IMR-90 (cell line): ENCODE results near the gene EEIG2. TPM values are rescaled to one million over a fixed set of nuclear protein-coding genes. Genes with fewer than 3 reads are reported as not detected.

Experiments used
- ATAC-seq: fragments of 200-7000 bp; cut with Tn5 transposase; 2 replicates; pipeline ENCODE4 v1.9.1; 2020; ENCODE audit warnings: low read depth, mild to moderate bottlenecking, moderate library complexity
- BruUV-seq: library from RNA; stranded (reverse); fragments of 400-500 nt; replicated peaks from 2 replicates; lab custom pipeline; 2021; lab: Mats Ljungman, UMichigan
- CTCF ChIA-PET: fragments of 300-600 bp; formaldehyde crosslinking; extraction: SDS; loops from one replicate; lab custom pipeline; 2021; ENCODE audit warnings: antibody characterized with exemption; lab: Yijun Ruan, JAX
- POLR2A ChIA-PET: fragments of 300-600 bp; sonication (Branson Sonifier 250); formaldehyde crosslinking; loops from one replicate; lab custom pipeline; 2022; ENCODE audit warnings: antibody characterized with exemption; ENCODE audit not compliant: unreplicated experiment; lab: Charles Lee
- DNase-seq: peaks from one replicate; pipeline ENCODE4 v3.0.0; 2013
- H2AFZ ChIP-seq: replicated peaks from 2 replicates; pipeline ENCODE3; 2013; ENCODE audit warnings: low read length, mild to moderate bottlenecking; ENCODE audit not compliant: poor library complexity
- H2AK5ac ChIP-seq: 2 replicates; pipeline ENCODE4 v1.6.1; 2013; ENCODE audit warnings: low read depth, low read length, inconsistent platforms
- H2AK9ac ChIP-seq: replicated peaks from 2 replicates; pipeline ENCODE3; 2013; ENCODE audit warnings: mild to moderate bottlenecking, low read depth, low read length, moderate library complexity; ENCODE audit not compliant: poor library complexity
- H2BK120ac ChIP-seq: 2 replicates; pipeline ENCODE4 v1.6.1; 2013; ENCODE audit warnings: low read depth, low read length, inconsistent platforms
- H2BK15ac ChIP-seq: 3 replicates; pipeline ENCODE4 v1.6.1; 2013; ENCODE audit warnings: low read depth, low read length, inconsistent platforms
- H2BK20ac ChIP-seq: 2 replicates; pipeline ENCODE4 v1.6.1; 2013; ENCODE audit warnings: low read depth, mild to moderate bottlenecking, inconsistent platforms, low read length, moderate library complexity
- H2BK5ac ChIP-seq: 2 replicates; pipeline ENCODE4 v1.6.1; 2013; ENCODE audit warnings: mild to moderate bottlenecking, low read depth, low read length, inconsistent platforms; ENCODE audit not compliant: poor library complexity, severe bottlenecking
- H3K14ac ChIP-seq: replicated peaks from 2 replicates; pipeline ENCODE4 v1.6.1; 2013; ENCODE audit warnings: low read depth, low read length, inconsistent platforms
- H3K18ac ChIP-seq: 2 replicates; pipeline ENCODE4 v1.6.1; 2013; ENCODE audit warnings: low read depth, low read length, control low read depth
- H3K23ac ChIP-seq: 2 replicates; pipeline ENCODE4 v1.6.1; 2013; ENCODE audit warnings: low read depth, low read length, inconsistent platforms
- H3K27ac ChIP-seq: 2 replicates; pipeline ENCODE4 v1.5.1; 2013; ENCODE audit warnings: mild to moderate bottlenecking, control low read depth, low read length; ENCODE audit not compliant: insufficient read depth
- H3K27me3 ChIP-seq: 2 replicates; pipeline ENCODE4 v1.6.1; 2013; ENCODE audit warnings: low read length; ENCODE audit not compliant: control insufficient read depth, insufficient read depth
- H3K36me3 ChIP-seq: 2 replicates; pipeline ENCODE4 v1.6.1; 2013; ENCODE audit warnings: low read length, mixed read lengths; ENCODE audit not compliant: control insufficient read depth, insufficient read depth
- H3K4ac ChIP-seq: 2 replicates; pipeline ENCODE4 v1.6.1; 2013; ENCODE audit warnings: low read depth, low read length, inconsistent platforms
- H3K4me1 ChIP-seq: 2 replicates; pipeline ENCODE4 v1.6.1; 2013; ENCODE audit warnings: low read length, mixed read lengths; ENCODE audit not compliant: control insufficient read depth, insufficient read depth
- H3K4me2 ChIP-seq: 2 replicates; pipeline ENCODE4 v1.6.1; 2013; ENCODE audit warnings: low read depth, mild to moderate bottlenecking, control low read depth, low read length, moderate library complexity
- H3K4me3 ChIP-seq: 2 replicates; pipeline ENCODE4 v1.5.1; 2013; ENCODE audit warnings: low read depth, mild to moderate bottlenecking, control low read depth, low read length, moderate library complexity; ENCODE audit not compliant: insufficient read depth
- H3K56ac ChIP-seq: 2 replicates; pipeline ENCODE4 v1.6.1; 2013; ENCODE audit warnings: low read length, inconsistent platforms; ENCODE audit not compliant: insufficient read depth; ENCODE audit errors: extremely low read depth
- H3K79me1 ChIP-seq, 2 experiments: 2 replicates each; pipeline ENCODE4 v1.6.1; 2013; ENCODE audit warnings: low read length in 2 of 2, inconsistent platforms in 1 of 2, low read depth in 1 of 2
- H3K9ac ChIP-seq: 2 replicates; pipeline ENCODE4 v1.6.1; 2013; ENCODE audit warnings: low read depth, low read length, control low read depth
- H3K9me1 ChIP-seq: 2 replicates; pipeline ENCODE4 v1.6.1; 2013; ENCODE audit warnings: low read length, inconsistent platforms; ENCODE audit not compliant: insufficient read depth
- H3K9me3 ChIP-seq: 2 replicates; pipeline ENCODE4 v1.6.1; 2013; ENCODE audit warnings: low read length; ENCODE audit not compliant: control insufficient read depth, insufficient read depth
- H4K20me1 ChIP-seq: 2 replicates; pipeline ENCODE4 v1.6.1; 2013; ENCODE audit warnings: low read length, inconsistent platforms; ENCODE audit not compliant: insufficient read depth
- H4K5ac ChIP-seq: 2 replicates; pipeline ENCODE4 v1.6.1; 2013; ENCODE audit warnings: mild to moderate bottlenecking, low read depth, low read length, control low read depth
- H4K8ac ChIP-seq, 2 experiments: 2 replicates each; pipeline ENCODE4 v1.6.1; 2013; ENCODE audit warnings: low read depth in 2 of 2, low read length in 2 of 2, control low read depth in 1 of 2, inconsistent platforms in 1 of 2
- H4K91ac ChIP-seq: 2 replicates; pipeline ENCODE4 v1.6.1; 2013; ENCODE audit warnings: low read depth, low read length, inconsistent platforms; ENCODE audit not compliant: insufficient read depth
- BHLHE40 ChIP-seq: fragments of 150-350 bp; IDR thresholded peaks from 2 replicates; pipeline ENCODE4 v1.6.1; 2016; ENCODE audit warnings: mild to moderate bottlenecking, low read depth, low read length
- CEBPB ChIP-seq: IDR thresholded peaks from 2 replicates; pipeline ENCODE4 v1.6.1; 2012; ENCODE audit warnings: low read depth, low read length, improper control_type of control experiment
- CHD1 ChIP-seq: IDR thresholded peaks from 2 replicates; pipeline ENCODE4 v1.6.1; 2012; ENCODE audit warnings: low read depth, low read length, improper control_type of control experiment
- CTCF ChIP-seq: conservative IDR thresholded peaks from 2 replicates; pipeline ENCODE4 v1.5.1; 2012; ENCODE audit warnings: mild to moderate bottlenecking, low read depth, low read length, improper control_type of control experiment
- FOS ChIP-seq: fragments of 150-350 bp; IDR thresholded peaks from 2 replicates; pipeline ENCODE4 v1.6.1; 2016; ENCODE audit warnings: low read depth, low read length
- MAFK ChIP-seq: IDR thresholded peaks from 2 replicates; pipeline ENCODE4 v1.6.1; 2012; ENCODE audit warnings: low read depth, low read length, improper control_type of control experiment
- MAZ ChIP-seq: IDR thresholded peaks from 2 replicates; pipeline ENCODE4 v1.6.1; 2012; ENCODE audit warnings: low read depth, mild to moderate bottlenecking, low read length, improper control_type of control experiment, moderate library complexity, borderline replicate concordance
- MXI1 ChIP-seq: IDR thresholded peaks from 2 replicates; pipeline ENCODE4 v1.6.1; 2012; ENCODE audit warnings: low read depth, mild to moderate bottlenecking, low read length, moderate library complexity, borderline replicate concordance
- NFE2L2 ChIP-seq: fragments of 150-350 bp; IDR thresholded peaks from 2 replicates; pipeline ENCODE4 v1.6.1; 2016; ENCODE audit warnings: low read depth, mild to moderate bottlenecking, low read length
- POLR2A ChIP-seq: IDR thresholded peaks from 2 replicates; pipeline ENCODE4 v1.6.1; 2012; ENCODE audit warnings: mild to moderate bottlenecking, low read depth, low read length
- RAD21 ChIP-seq: IDR thresholded peaks from 2 replicates; pipeline ENCODE4 v1.6.1; 2012; ENCODE audit warnings: low read length, improper control_type of control experiment
- RCOR1 ChIP-seq: IDR thresholded peaks from 2 replicates; pipeline ENCODE4 v1.6.1; 2012; ENCODE audit warnings: mild to moderate bottlenecking, low read length, improper control_type of control experiment; ENCODE audit not compliant: insufficient replicate concordance
- RFX5 ChIP-seq: IDR thresholded peaks from 2 replicates; pipeline ENCODE4 v1.8.0; 2012; ENCODE audit warnings: low read depth, mild to moderate bottlenecking, low read length, moderate library complexity
- SMC3 ChIP-seq: fragments of 150-350 bp; IDR thresholded peaks from 2 replicates; pipeline ENCODE4 v1.6.1; 2016; ENCODE audit warnings: low read depth, mild to moderate bottlenecking, antibody characterized with exemption, low read length, moderate library complexity
- USF2 ChIP-seq: fragments of 150-350 bp; IDR thresholded peaks from 2 replicates; pipeline ENCODE4 v1.6.1; 2017; ENCODE audit warnings: mild to moderate bottlenecking, antibody characterized with exemption, low read length, low read depth
- WGBS, 2 experiments: methylation state at CpG; one replicate each; pipeline versions ENCODE4 v1.1.5 to v1.1.7; 2013; ENCODE audit warnings: missing lambda C conversion rate in 2 of 2; ENCODE audit not compliant: insufficient read length in 1 of 2; ENCODE audit errors: extremely low coverage in 2 of 2; 5-methylcytosine and 5-hydroxymethylcytosine counted together
- dilution Hi-C: fragments of 300-500 bp; cut with HindIII; formaldehyde crosslinking; loops from one replicate; pipeline ENCODE4 v1.14.3; 2018; ENCODE audit warnings: low sequenced_read_pairs; ENCODE audit not compliant: unreplicated experiment
- in situ Hi-C: fragments of 300-500 bp; cut with MboI; formaldehyde crosslinking; loops from 3 replicates; pipeline ENCODE4 v1.14.3; 2019; ENCODE audit warnings: low sequenced_read_pairs, inconsistent platforms, mixed read lengths
- intact Hi-C: fragments of 100-400 bp; cut with micrococcal nuclease; formaldehyde crosslinking; loops from 2 replicates; pipeline ENCODE4 v1.10.0; 2022
- polyA plus RNA-seq, 3 experiments: library from polyadenylated mRNA; depleted of rRNA; stranded (reverse); fragments of >200 nt; gene quantifications; 2 replicates each; pipeline ENCODE4 v1.2.3, GENCODE V29; 2012; ENCODE audit warnings: low replicate concordance in 1 of 3
- total RNA-seq: library from RNA; depleted of rRNA; stranded (reverse); fragments of >200 nt; gene quantifications from 2 replicates; pipeline ENCODE4 v1.2.3, GENCODE V29; 2012
- TF ChIP-seq, protein P1 (sequence below): fragments of 150-350 bp; IDR thresholded peaks from 2 replicates; pipeline ENCODE4 v1.6.1; 2016; ENCODE audit warnings: low read depth, mild to moderate bottlenecking, low read length, moderate library complexity, borderline replicate concordance

Gene EEIG2
- total and polyA plus RNA-seq, 2 of the 4 experiments (the other 2 are of a cell fraction), result 1.7 to 4.8 TPM

DNA sequence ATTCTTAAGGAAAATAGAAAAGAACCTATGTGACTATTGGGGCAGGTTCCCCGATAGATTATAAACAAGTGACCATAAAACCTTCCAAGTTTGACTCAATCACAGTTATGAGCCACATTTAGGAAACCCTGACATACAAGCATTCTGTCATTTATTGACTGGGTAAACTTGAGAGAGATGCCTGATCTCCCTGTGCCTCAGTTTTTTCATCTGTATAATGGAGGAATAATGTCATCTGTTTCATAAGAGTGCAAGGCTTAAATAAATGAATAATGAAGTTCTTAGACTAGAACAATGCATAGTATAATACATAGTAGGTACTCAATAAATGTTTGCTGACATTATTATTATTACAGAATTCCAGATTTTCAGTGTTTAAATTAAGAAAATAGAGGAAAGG, 18.9 kb upstream of the EEIG2 start:
- no peaks in the 10 kb centered on the region for H4K20me1 ChIP-seq
- H4K8ac ChIP-seq, result no peak overlapping the region
- no peak overlapping the region for H2BK5ac ChIP-seq
- H3K4me2 ChIP-seq, result no peak overlapping the region
- H2BK20ac ChIP-seq, result no peak overlapping the region
- H3K9me1 ChIP-seq, result no peaks in the 10 kb centered on the region
- BruUV-seq, result no TSS peak
- H2AK5ac ChIP-seq, result no peak overlapping the region
- H4K91ac ChIP-seq, result no peak overlapping the region
- H3K27ac ChIP-seq, result no peak overlapping the region
- DNase-seq, result no peak
- in situ Hi-C loops, result no loop called here
- H2AFZ ChIP-seq, result no peak overlapping the region
- H3K23ac ChIP-seq, result no peak overlapping the region
- CTCF ChIA-PET, result no interaction called here
- no peak overlapping the region for H3K56ac ChIP-seq
- H2BK120ac ChIP-seq, result no peak overlapping the region
- ATAC-seq, result no peak
- no peak overlapping the region for H3K9ac ChIP-seq
- peaks cover 4% of the 10 kb centered on the region for H3K27me3 ChIP-seq
- no peak overlapping the region for H3K4me3 ChIP-seq
- H4K5ac ChIP-seq, result no peak overlapping the region
- H2AK9ac ChIP-seq, result no peak overlapping the region
- POLR2A ChIA-PET, result no interaction called here
- H3K79me1 ChIP-seq, result no peaks in the 10 kb centered on the region
- H3K18ac ChIP-seq, result no peak overlapping the region
- H3K36me3 ChIP-seq, result no peaks in the 10 kb centered on the region
- H3K9me3 ChIP-seq, result no peaks in the 10 kb centered on the region
- no peak overlapping the region for H3K4ac ChIP-seq
- WGBS, 2 experiments, result no CpG with 5 or more reads among the region's 1 CpG
- no peak overlapping the region for H2BK15ac ChIP-seq
- H3K14ac ChIP-seq, result no peak overlapping the region
- intact Hi-C loops, result no loop called here
- no peaks in the 10 kb centered on the region for H3K4me1 ChIP-seq
- dilution Hi-C loops, result no loop called here
- TF ChIP-seq USF2 (no peak), MAFK (no peak), BHLHE40 (no peak), RFX5 (no peak), MXI1 (no peak), NFE2L2 (no peak), SMC3 (no peak), POLR2A (no peak), RAD21 (no peak), RCOR1 (no peak), CHD1 (no peak), CEBPB (no peak), FOS (no peak), MAZ (no peak), CTCF (no peak)
- TF ChIP-seq, protein P1, sequence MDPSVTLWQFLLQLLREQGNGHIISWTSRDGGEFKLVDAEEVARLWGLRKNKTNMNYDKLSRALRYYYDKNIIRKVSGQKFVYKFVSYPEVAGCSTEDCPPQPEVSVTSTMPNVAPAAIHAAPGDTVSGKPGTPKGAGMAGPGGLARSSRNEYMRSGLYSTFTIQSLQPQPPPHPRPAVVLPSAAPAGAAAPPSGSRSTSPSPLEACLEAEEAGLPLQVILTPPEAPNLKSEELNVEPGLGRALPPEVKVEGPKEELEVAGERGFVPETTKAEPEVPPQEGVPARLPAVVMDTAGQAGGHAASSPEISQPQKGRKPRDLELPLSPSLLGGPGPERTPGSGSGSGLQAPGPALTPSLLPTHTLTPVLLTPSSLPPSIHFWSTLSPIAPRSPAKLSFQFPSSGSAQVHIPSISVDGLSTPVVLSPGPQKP, result no peak
